HL-60 (cell line): ENCODE measurements around the gene UBAP1L.

Source experiments
- DNase-seq, 2 experiments: peaks; one replicate each; pipeline ENCODE4 v3.0.0-alpha.2; 2010 to 2020; ENCODE audit warnings: low read depth in 1 of 2, low spot score in 1 of 2
- H3K27ac ChIP-seq: fragments of 250-450 bp; sonication (Bioruptor Pico); replicated peaks from 2 replicates; pipeline ENCODE4 v1.5.1; 2020; ENCODE audit warnings: mild to moderate bottlenecking, moderate library complexity
- H3K27me3 ChIP-seq: fragments of 250-450 bp; sonication (Bioruptor Pico); 2 replicates; pipeline ENCODE4 v1.5.1; 2021; ENCODE audit warnings: mild to moderate bottlenecking, moderate library complexity; ENCODE audit not compliant: insufficient read depth, poor library complexity, severe bottlenecking
- H3K4me3 ChIP-seq: replicated peaks from 2 replicates; pipeline ENCODE4 v1.5.1; 2011; ENCODE audit warnings: mild to moderate bottlenecking, control low read depth, low read length; ENCODE audit not compliant: insufficient read depth
- GABPA ChIP-seq: IDR thresholded peaks from 2 replicates; pipeline ENCODE4 v1.6.1; 2012; ENCODE audit warnings: low read depth
- POLR2AphosphoS5 ChIP-seq: IDR thresholded peaks from 2 replicates; pipeline ENCODE4 v1.6.1; 2012; ENCODE audit warnings: low read depth
- REST ChIP-seq: IDR thresholded peaks from 2 replicates; pipeline ENCODE4 v1.6.1; 2012; ENCODE audit warnings: low read depth; ENCODE audit not compliant: insufficient replicate concordance
- SPI1 ChIP-seq: IDR thresholded peaks from 2 replicates; pipeline ENCODE4 v1.6.1; 2012; ENCODE audit warnings: low read depth, mild to moderate bottlenecking, borderline replicate concordance
- TF ChIP-seq, protein P1 (sequence below): IDR thresholded peaks from one replicate; pipeline ENCODE4 v1.5.1; 2011; ENCODE audit warnings: low read length, control low read depth, inconsistent platforms; ENCODE audit not compliant: insufficient read depth

The UBAP1L gene

DNA sequence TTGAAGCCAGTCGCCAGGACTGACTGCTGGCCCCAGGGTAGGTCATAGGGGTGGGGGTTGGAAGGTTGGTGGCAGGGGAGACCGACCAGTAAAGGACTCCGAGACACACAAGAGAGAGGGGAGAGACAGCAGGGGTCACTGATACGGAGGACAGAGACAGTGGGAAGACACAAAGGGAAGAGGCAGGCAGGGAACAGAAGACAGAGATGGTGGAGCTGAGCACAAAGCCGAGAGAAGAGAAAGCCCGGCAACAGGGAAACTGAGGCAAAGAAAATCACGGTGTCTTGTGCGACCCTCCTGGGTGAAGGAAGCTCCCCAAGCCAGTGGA is 47.7 kb downstream of the UBAP1L start:
- TF ChIP-seq POLR2AphosphoS5, result no peak
- Histone ChIP-seq H3K27ac (no peak overlapping the region), H3K4me3 (no peak overlapping the region), H3K27me3 (peaks cover 27% of the 10 kb centered on the region)
- DNase-seq, result no peak

- no peak for DNase-seq
- Histone ChIP-seq H3K27ac (no peak overlapping the region), H3K27me3 (peaks cover 27% of the 10 kb centered on the region), H3K4me3 (no peak overlapping the region)
- TF ChIP-seq REST, result no peak
Observed at GRCh38 chr15:65066635-65067316, 48.2 kb downstream of the UBAP1L start.

GRCh38 chr15:65066001-65066634 is 48.9 kb downstream of the UBAP1L start:
- TF ChIP-seq GABPA, result no peak
- no peak for TF ChIP-seq REST
- TF ChIP-seq, protein P1, sequence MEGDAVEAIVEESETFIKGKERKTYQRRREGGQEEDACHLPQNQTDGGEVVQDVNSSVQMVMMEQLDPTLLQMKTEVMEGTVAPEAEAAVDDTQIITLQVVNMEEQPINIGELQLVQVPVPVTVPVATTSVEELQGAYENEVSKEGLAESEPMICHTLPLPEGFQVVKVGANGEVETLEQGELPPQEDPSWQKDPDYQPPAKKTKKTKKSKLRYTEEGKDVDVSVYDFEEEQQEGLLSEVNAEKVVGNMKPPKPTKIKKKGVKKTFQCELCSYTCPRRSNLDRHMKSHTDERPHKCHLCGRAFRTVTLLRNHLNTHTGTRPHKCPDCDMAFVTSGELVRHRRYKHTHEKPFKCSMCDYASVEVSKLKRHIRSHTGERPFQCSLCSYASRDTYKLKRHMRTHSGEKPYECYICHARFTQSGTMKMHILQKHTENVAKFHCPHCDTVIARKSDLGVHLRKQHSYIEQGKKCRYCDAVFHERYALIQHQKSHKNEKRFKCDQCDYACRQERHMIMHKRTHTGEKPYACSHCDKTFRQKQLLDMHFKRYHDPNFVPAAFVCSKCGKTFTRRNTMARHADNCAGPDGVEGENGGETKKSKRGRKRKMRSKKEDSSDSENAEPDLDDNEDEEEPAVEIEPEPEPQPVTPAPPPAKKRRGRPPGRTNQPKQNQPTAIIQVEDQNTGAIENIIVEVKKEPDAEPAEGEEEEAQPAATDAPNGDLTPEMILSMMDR, result no peak
- no peak for TF ChIP-seq POLR2AphosphoS5
- no peak for TF ChIP-seq SPI1
- no peak for DNase-seq
- no peak overlapping the region for H3K4me3 ChIP-seq
- H3K27me3 ChIP-seq, result peaks cover 27% of the 10 kb centered on the region
- H3K27ac ChIP-seq, result no peak overlapping the region

- no peak overlapping the region for H3K4me3 ChIP-seq
- TF ChIP-seq SPI1 (no peak), POLR2AphosphoS5 (no peak)
- no peak overlapping the region for H3K27ac ChIP-seq
- H3K27me3 ChIP-seq, result peaks cover 19% of the 10 kb centered on the region
- no peak for DNase-seq
Observed at GRCh38 chr15:65062726-65063125, 52.3 kb downstream of the UBAP1L start.

DNA sequence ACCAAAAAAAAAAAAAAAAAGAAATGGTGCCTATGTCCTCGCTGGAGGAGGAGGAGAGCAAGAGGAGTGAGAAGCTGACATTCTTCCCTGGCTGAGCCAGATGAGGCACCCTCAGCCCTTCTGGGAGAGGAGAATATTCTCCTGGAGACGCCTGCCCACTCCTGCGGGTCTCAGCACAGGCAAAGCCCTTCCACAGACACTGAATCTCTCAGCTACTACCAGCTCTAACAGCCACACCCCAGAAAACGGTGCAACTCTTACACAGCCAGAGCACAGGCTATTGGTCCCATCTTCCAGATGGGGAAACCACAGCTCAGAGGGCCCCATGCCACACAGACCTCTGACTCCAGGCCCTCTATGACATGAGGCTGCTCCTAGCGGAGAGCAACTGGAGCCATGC is 52.9 kb downstream of the UBAP1L start:
- no peak for DNase-seq
- no peak for TF ChIP-seq POLR2AphosphoS5
- TF ChIP-seq, protein P1, result no peak
- TF ChIP-seq SPI1, result no peak
- Histone ChIP-seq H3K27ac (no peak overlapping the region), H3K27me3 (peaks cover 14% of the 10 kb centered on the region), H3K4me3 (no peak overlapping the region)
